Neuronal stem cell (in vitro differentiated cells): ENCODE results near the gene SEMA3D.

Experiments
- DNase-seq: peaks from one replicate; pipeline ENCODE4 v3.0.0-alpha.2; 2013; ENCODE audit warnings: low spot score
- H2AFZ ChIP-seq: one replicate; pipeline ENCODE4 v1.6.1; 2013; ENCODE audit warnings: mild to moderate bottlenecking, low read length, inconsistent platforms
- H2AK5ac ChIP-seq: 2 replicates; pipeline ENCODE4 v1.6.1; 2013; ENCODE audit warnings: low read depth, mild to moderate bottlenecking, inconsistent platforms, low read length, moderate library complexity, mixed read lengths
- H2BK120ac ChIP-seq: 2 replicates; pipeline ENCODE4 v1.6.1; 2013; ENCODE audit warnings: low read depth, mild to moderate bottlenecking, inconsistent platforms, low read length, moderate library complexity, mixed read lengths
- H2BK12ac ChIP-seq: one replicate; pipeline ENCODE4 v1.6.1; 2013; ENCODE audit warnings: low read length, inconsistent platforms
- H2BK15ac ChIP-seq: 2 replicates; pipeline ENCODE4 v1.6.1; 2013; ENCODE audit warnings: mild to moderate bottlenecking, low read length, inconsistent platforms, mixed read lengths
- H2BK5ac ChIP-seq: one replicate; pipeline ENCODE4 v1.6.1; 2013; ENCODE audit warnings: inconsistent platforms, mild to moderate bottlenecking, low read length, moderate library complexity
- H3K14ac ChIP-seq: one replicate; pipeline ENCODE4 v1.6.1; 2013; ENCODE audit warnings: low read length, inconsistent platforms
- H3K18ac ChIP-seq: 2 replicates; pipeline ENCODE4 v1.6.1; 2013; ENCODE audit warnings: low read length, inconsistent platforms
- H3K23ac ChIP-seq: 2 replicates; pipeline ENCODE4 v1.6.1; 2013; ENCODE audit warnings: low read depth, mild to moderate bottlenecking, mixed read lengths, low read length, inconsistent platforms; ENCODE audit not compliant: poor library complexity
- H3K27ac ChIP-seq: replicated peaks from 3 replicates; pipeline ENCODE4 v1.5.1; 2013; ENCODE audit warnings: low read length, inconsistent platforms
- H3K27me3 ChIP-seq, 3 experiments: 2 replicates each; pipeline ENCODE4 v1.6.1; 2013; ENCODE audit warnings: low read length in 3 of 3, mild to moderate bottlenecking in 2 of 3, inconsistent platforms in 1 of 3, low read depth in 1 of 3, mixed read lengths in 1 of 3, moderate library complexity in 1 of 3; ENCODE audit not compliant: control insufficient read depth in 3 of 3, insufficient read depth in 3 of 3
- H3K36me3 ChIP-seq, 2 donors: replicated peaks in 1 of 2; 2 replicates each; pipeline ENCODE4 v1.6.1; 2013; ENCODE audit warnings: low read length in 2 of 2; ENCODE audit not compliant: control insufficient read depth in 2 of 2, insufficient read depth in 2 of 2
- H3K4ac ChIP-seq: 2 replicates; pipeline ENCODE4 v1.6.1; 2013; ENCODE audit warnings: inconsistent platforms, mild to moderate bottlenecking, low read length, moderate library complexity
- H3K4me1 ChIP-seq, 2 donors: 1 replicate in 1 of 2; 2 replicates in 1 of 2; pipeline ENCODE4 v1.6.1; 2013; ENCODE audit warnings: low read length in 2 of 2, low read depth in 1 of 2; ENCODE audit not compliant: control insufficient read depth in 2 of 2, insufficient read depth in 1 of 2
- H3K4me2 ChIP-seq: one replicate; pipeline ENCODE4 v1.6.1; 2013; ENCODE audit warnings: mild to moderate bottlenecking, low read length, inconsistent platforms; ENCODE audit not compliant: insufficient read depth, poor library complexity, severe bottlenecking
- H3K4me3 ChIP-seq, 2 donors: 2 replicates each; pipeline ENCODE4 v1.5.1; 2013; ENCODE audit warnings: low read length in 2 of 2, mild to moderate bottlenecking in 2 of 2, inconsistent platforms in 1 of 2, moderate library complexity in 1 of 2
- H3K79me1 ChIP-seq: one replicate; pipeline ENCODE4 v1.6.1; 2013; ENCODE audit warnings: low read depth, mild to moderate bottlenecking, inconsistent platforms, low read length, moderate library complexity
- H3K9ac ChIP-seq: one replicate; pipeline ENCODE4 v1.6.1; 2013; ENCODE audit warnings: mild to moderate bottlenecking, low read depth, low read length, inconsistent platforms; ENCODE audit not compliant: poor library complexity
- H3K9me3 ChIP-seq, 2 donors: replicated peaks in 1 of 2; 2 replicates each; pipeline versions ENCODE3 to v1.6.1; 2013; ENCODE audit warnings: low read length in 2 of 2, mild to moderate bottlenecking in 2 of 2, inconsistent platforms in 1 of 2, low read depth in 1 of 2, mixed read lengths in 1 of 2, moderate library complexity in 1 of 2; ENCODE audit not compliant: control insufficient read depth in 2 of 2, insufficient read depth in 1 of 2
- H4K8ac ChIP-seq: one replicate; pipeline ENCODE4 v1.6.1; 2013; ENCODE audit warnings: low read depth, mild to moderate bottlenecking, inconsistent platforms, low read length, moderate library complexity
- H4K91ac ChIP-seq: one replicate; pipeline ENCODE4 v1.6.1; 2013; ENCODE audit warnings: low read length, low read depth, mild to moderate bottlenecking, inconsistent platforms; ENCODE audit not compliant: poor library complexity
- WGBS, 2 donors: extraction: QIAGEN DNeasy Blood & Tissue Kit; methylation state at CpG; one replicate each; pipeline ENCODE4 v1.1.7; 2013; ENCODE audit warnings: missing lambda C conversion rate in 2 of 2, mixed read lengths in 1 of 2; ENCODE audit not compliant: insufficient read length in 2 of 2, insufficient replicate concordance in 1 of 2; ENCODE audit errors: extremely low coverage in 2 of 2; 5-methylcytosine and 5-hydroxymethylcytosine counted together

Gene SEMA3D

DNA sequence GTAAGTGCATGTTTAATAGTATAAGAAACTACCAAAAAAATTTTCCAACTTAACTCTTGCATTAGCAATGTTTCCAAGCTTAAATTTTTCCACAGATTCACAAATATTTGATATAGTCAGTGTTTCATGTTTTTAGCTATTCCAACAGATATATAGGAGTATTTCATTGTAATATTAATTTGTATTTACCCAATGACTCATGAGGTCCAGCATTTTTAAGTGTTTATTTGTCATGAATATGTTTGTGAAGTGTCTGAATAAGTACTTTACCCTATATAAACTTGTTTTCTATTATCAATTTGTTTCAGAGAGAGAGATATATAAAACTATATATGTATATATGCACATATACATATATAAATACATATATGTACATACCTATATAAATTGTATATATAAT is 71.0 kb downstream of the SEMA3D start:
- no peak for DNase-seq
- H2BK15ac ChIP-seq, result no peak overlapping the region
- no peak overlapping the region for H3K27ac ChIP-seq
- H2BK12ac ChIP-seq, result no peak overlapping the region
- H3K18ac ChIP-seq, result no peak overlapping the region
- no peaks in the 10 kb centered on the region for H3K79me1 ChIP-seq
- H3K4me3 ChIP-seq, result no peak overlapping the region
- no peaks in the 10 kb centered on the region for H3K4me1 ChIP-seq
- no peak overlapping the region for H3K9ac ChIP-seq
- no peak overlapping the region for H3K4ac ChIP-seq
- H4K8ac ChIP-seq, result no peak overlapping the region
- H3K36me3 ChIP-seq, result no peaks in the 10 kb centered on the region
- no peak overlapping the region for H2BK5ac ChIP-seq
- no peak overlapping the region for H2BK120ac ChIP-seq
- no peak overlapping the region for H4K91ac ChIP-seq
- H3K23ac ChIP-seq, result no peak overlapping the region
- no peak overlapping the region for H2AFZ ChIP-seq
- H2AK5ac ChIP-seq, result no peak overlapping the region
- H3K4me2 ChIP-seq, result no peak overlapping the region
- H3K9me3 ChIP-seq, result no peaks in the 10 kb centered on the region
- no peak overlapping the region for H3K14ac ChIP-seq
- no peaks in the 10 kb centered on the region for H3K27me3 ChIP-seq

- Histone ChIP-seq H3K14ac (no peak overlapping the region), H2AK5ac (no peak overlapping the region), H2BK120ac (no peak overlapping the region), H3K4me3 (no peak overlapping the region), H3K9me3 (no peaks in the 10 kb centered on the region), H4K8ac (no peak overlapping the region), H4K91ac (no peak overlapping the region), H2BK15ac (no peak overlapping the region), H3K4me2 (no peak overlapping the region), H3K9ac (no peak overlapping the region), H2AFZ (no peak overlapping the region), H3K4me1 (no peaks in the 10 kb centered on the region), H2BK5ac (no peak overlapping the region), H3K27ac (no peak overlapping the region), H3K4ac (no peak overlapping the region), H3K36me3 (no peaks in the 10 kb centered on the region), H3K23ac (no peak overlapping the region), H3K18ac (no peak overlapping the region), H3K27me3 (no peaks in the 10 kb centered on the region), H2BK12ac (no peak overlapping the region), H3K79me1 (no peaks in the 10 kb centered on the region)
- no CpG with 5 or more reads among the region's 2 CpGs for WGBS, 2 donors
- no peak for DNase-seq
Measured at GRCh38 chr7:85115006-85115405, 71.8 kb downstream of the SEMA3D start.

DNA sequence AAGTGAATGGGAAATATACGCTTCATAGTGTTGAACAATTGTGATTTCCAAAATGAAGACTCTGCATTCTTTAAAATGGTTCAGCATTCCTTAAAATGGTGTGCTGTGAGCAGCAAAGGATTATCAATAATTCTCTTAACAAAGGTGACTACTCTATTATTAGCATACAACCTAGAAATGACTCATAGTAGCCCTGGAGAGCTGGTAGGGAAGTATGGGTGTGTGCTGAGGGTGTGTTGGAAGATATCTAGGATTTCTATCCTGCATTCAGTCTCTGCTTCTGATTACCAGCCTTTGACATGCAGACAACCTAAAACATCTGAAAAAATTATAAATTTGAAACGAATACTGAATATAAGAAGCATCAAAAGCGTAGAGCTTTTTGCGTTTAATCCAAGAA is 72.5 kb downstream of the SEMA3D start:
- H3K36me3 ChIP-seq, result no peaks in the 10 kb centered on the region
- H3K9ac ChIP-seq, result no peak overlapping the region
- H3K27ac ChIP-seq, result no peak overlapping the region
- H2BK15ac ChIP-seq, result no peak overlapping the region
- H2BK5ac ChIP-seq, result no peak overlapping the region
- no peak overlapping the region for H3K14ac ChIP-seq
- H4K91ac ChIP-seq, result no peak overlapping the region
- no peak overlapping the region for H4K8ac ChIP-seq
- H3K4me3 ChIP-seq, result no peak overlapping the region
- no peak overlapping the region for H3K18ac ChIP-seq
- no peak overlapping the region for H3K23ac ChIP-seq
- no peak overlapping the region for H2AK5ac ChIP-seq
- no peaks in the 10 kb centered on the region for H3K9me3 ChIP-seq
- H3K4me1 ChIP-seq, result no peaks in the 10 kb centered on the region
- no peak overlapping the region for H3K4me2 ChIP-seq
- H2BK12ac ChIP-seq, result no peak overlapping the region
- H3K27me3 ChIP-seq, result no peaks in the 10 kb centered on the region
- WGBS, 2 donors, result no CpG with 5 or more reads among the region's 4 CpGs
- no peaks in the 10 kb centered on the region for H3K79me1 ChIP-seq
- no peak overlapping the region for H2AFZ ChIP-seq
- H2BK120ac ChIP-seq, result no peak overlapping the region
- H3K4ac ChIP-seq, result no peak overlapping the region
- no peak for DNase-seq

DNA sequence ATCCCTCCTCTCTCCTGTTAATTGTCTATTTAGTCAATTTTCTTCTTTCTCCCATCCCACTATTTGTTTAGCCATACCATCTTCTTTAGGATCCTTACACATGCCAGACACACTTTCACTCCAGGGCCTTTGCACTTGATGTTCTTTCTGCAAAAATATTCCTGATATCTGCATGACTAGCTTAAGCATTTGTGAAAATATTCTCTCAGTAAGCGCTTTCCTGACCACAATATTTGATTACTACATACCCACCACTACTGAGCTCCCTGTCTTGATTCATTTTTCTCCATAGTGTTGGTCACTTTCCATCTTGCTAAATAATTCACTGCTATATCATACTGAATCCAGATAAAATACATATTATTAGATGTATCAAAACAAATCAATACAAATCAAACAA is 75.1 kb downstream of the SEMA3D start:
- no peak for DNase-seq
- H3K9ac ChIP-seq, result no peak overlapping the region

More for the DNA sequence above, 75.1 kb downstream of the SEMA3D start:
- Histone ChIP-seq H4K91ac (no peak overlapping the region), H2BK12ac (no peak overlapping the region), H4K8ac (no peak overlapping the region), H3K14ac (no peak overlapping the region), H3K23ac (no peak overlapping the region), H3K4ac (no peak overlapping the region), H3K9me3 (no peaks in the 10 kb centered on the region), H2AK5ac (no peak overlapping the region), H3K27me3 (no peaks in the 10 kb centered on the region), H3K4me1 (no peaks in the 10 kb centered on the region), H3K4me2 (no peak overlapping the region), H2AFZ (no peak overlapping the region), H3K79me1 (no peaks in the 10 kb centered on the region), H3K4me3 (no peak overlapping the region), H3K18ac (no peak overlapping the region), H3K36me3 (no peaks in the 10 kb centered on the region), H3K27ac (no peak overlapping the region), H2BK5ac (no peak overlapping the region), H2BK15ac (no peak overlapping the region), H2BK120ac (no peak overlapping the region)
- WGBS, 2 donors, result no CpG with 5 or more reads among the region's 1 CpG
